GM12801 (cell line): ENCODE measurements around the gene ATAD3A.

Source experiments
- CTCF ChIP-seq: IDR thresholded peaks from one replicate; pipeline ENCODE4 v1.5.1; 2011; ENCODE audit warnings: control low read depth; ENCODE audit not compliant: insufficient read length; ENCODE audit errors: extremely low read depth

ATAD3A gene

GRCh38 chr1:1511533-1512285 is at the start of gene ATAD3A:
Gene ATAD3A (plus strand): TSS chr1:1512162. CDS start chr1:1512269, 107 bp downstream.
- TF ChIP-seq CTCF, result no peak

- TF ChIP-seq CTCF, result no peak
Observed at GRCh38 chr1:1462318-1462966, 49.5 kb upstream of the ATAD3A start.

- no peak for TF ChIP-seq CTCF
Observed at GRCh38 chr1:1463312-1463711, 48.6 kb upstream of the ATAD3A start.

GRCh38 chr1:1470626-1471388 is 41.2 kb upstream of the ATAD3A start:
- no peak for TF ChIP-seq CTCF

GRCh38 chr1:1471389-1472052 is 40.4 kb upstream of the ATAD3A start, which contains the start of gene ATAD3B:
Gene ATAD3B (plus strand): TSS chr1:1471765. CDS start chr1:1471885, 120 bp downstream.
- TF ChIP-seq CTCF, result no peak

- no peak for TF ChIP-seq CTCF
Observed at GRCh38 chr1:1477206-1477605, 34.8 kb upstream of the ATAD3A start.
